VCaP (cell line): Measurements from ENCODE around the gene EHD3.

Experiments used
- H3K27ac ChIP-seq: fragments of 450-650 bp; 2 replicates; pipeline ENCODE4 v1.5.1; 2017
- CTCF ChIP-seq: fragments of 450-650 bp; conservative IDR thresholded peaks from 2 replicates; pipeline ENCODE4 v1.5.1; 2017; ENCODE audit warnings: mild to moderate bottlenecking, moderate library complexity

EHD3 gene

DNA sequence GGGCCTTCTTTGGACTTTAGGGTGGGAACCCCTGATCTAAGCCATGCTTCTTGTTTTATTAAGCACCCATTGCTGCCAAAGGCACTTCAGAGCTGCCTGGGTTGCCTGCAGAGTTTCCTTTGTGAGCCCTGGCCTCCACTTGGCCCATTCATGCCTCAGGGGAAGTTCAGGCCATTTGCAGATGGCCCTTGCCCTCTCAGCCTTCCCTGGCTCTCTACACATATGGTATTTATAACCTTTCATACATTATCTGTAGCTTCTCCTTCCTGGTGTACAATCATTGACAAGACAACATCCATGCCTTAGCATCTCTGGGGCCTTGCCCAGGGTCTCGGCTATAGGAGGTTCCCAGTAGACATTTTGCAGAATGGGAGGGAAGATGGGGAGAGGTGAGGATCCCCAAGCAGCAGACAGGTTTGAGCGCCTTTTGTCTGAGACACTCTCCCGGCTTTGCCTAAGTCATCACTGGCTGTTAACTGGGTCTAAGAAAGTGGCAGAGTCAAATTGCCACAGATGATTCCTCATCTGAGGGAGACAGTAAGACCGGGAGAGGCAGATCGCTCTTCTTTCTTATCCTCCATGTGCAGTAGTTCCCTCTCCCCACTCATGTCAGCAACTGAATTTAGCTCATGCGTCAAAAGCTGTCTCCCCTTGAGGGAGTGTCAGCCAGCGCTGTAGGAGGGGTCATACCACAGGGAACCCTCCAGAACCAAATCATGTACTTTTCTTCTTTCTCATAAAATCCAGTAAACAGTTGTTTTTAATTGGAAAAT, 2.7 kb downstream of the EHD3 start:
- TF ChIP-seq CTCF: no peak
- no peak overlapping the region for H3K27ac ChIP-seq

DNA sequence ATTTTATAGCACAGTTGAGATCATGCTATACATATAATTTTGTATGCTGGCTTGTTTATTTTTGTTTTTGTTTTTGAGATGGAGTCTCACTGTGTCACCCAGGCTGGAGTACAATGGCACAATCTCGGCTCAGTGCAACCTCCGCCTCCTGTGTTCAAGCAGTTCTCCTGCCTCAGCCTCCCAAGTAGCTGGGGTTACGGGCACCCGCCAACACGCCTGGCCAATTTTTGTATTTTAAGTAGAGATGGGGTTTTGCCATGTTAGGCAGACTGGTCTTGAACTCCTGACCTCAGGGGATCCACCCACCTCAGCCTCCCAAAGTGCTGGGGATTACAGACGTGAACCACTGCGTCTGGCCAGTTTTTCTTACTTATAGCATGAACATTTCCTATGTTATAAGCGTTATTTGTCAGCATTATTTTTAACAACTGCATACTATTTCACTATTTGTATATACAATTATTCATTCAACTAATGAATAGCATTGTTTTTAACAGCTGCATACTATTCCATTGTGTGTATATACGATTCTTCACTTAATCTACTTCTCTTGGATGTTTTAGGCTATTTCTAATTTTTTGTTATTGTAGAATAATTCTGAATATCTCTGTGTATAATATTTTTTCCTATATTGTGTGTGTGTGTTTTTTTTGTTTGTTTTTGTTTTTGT, 3.5 kb downstream of the EHD3 start:
- H3K27ac ChIP-seq: no peak overlapping the region

DNA sequence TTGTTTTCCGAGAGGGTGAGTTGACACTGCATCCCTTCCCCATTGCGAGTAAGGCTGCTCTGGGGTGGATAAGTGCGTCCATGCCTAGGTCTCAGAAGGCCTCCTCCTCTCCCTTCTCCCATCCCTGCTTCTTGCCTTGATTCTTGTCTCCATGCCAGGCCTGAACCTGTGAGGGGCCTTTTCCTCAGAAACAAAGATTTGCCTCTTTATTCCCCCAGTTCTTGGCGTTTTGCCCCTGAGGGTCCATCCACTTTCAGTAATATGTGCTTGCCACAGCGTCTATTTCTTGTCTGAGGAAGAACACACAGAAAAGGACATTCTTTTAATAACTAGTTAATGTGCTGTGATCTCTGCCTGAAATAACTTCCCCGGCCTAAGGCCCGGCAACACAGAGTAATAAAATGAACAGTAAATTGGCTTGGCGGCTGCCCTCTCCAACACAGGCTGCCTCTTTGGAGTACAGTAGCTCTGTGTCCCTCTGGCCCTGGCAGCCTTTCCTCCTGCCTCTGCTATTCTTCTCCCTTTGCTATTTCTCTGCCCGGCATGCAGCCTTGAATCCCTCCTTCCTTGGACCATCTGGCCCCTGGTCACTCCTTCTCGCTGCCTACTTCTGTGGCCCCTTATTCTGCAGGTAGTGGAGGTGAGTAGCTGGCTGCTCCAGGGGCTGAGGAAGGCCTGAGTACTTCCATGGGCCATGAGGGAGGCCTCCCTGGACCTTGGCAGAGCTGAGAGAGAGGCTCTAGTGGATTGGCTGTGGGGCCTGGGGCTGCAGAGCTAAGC, 4.4 kb downstream of the EHD3 start:
- no peak overlapping the region for H3K27ac ChIP-seq
- no peak for TF ChIP-seq CTCF

More for the DNA sequence above, 3.5 kb downstream of the EHD3 start:
- no peak for TF ChIP-seq CTCF

DNA sequence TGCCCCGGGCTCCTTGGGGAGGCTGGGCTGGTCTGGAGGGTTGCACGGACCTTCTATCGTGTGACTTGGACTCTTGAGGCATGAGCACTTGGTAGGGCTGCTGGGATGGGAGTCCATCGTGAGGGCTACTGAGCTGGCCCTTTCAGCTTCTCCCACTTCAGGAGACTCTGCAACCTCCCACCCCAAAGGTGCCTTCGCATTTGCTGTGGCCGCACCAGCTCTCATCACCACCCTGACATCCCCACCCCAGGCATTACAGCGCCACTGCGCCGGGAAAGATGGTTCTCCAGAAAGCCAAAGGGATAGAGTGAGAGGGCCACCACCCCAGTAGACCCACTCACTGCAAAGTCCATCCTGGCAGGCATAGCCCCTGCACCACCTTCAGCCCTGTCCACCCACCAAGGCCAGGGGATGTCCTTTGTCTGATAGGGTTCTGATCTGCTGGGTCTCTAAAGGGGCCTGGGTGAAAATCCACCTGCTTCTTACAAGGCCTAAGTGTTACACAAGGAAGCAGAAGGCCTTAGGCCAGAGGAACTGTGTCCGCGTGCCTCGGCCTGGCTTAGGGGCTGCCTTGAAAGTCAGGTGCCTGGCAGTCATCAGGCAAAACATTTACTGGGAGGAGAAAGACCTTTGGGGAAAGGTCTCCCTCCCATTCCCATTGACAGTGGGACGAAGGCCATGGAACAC, 5.1 kb downstream of the EHD3 start:
- no peak for TF ChIP-seq CTCF
- H3K27ac ChIP-seq: no peak overlapping the region

DNA sequence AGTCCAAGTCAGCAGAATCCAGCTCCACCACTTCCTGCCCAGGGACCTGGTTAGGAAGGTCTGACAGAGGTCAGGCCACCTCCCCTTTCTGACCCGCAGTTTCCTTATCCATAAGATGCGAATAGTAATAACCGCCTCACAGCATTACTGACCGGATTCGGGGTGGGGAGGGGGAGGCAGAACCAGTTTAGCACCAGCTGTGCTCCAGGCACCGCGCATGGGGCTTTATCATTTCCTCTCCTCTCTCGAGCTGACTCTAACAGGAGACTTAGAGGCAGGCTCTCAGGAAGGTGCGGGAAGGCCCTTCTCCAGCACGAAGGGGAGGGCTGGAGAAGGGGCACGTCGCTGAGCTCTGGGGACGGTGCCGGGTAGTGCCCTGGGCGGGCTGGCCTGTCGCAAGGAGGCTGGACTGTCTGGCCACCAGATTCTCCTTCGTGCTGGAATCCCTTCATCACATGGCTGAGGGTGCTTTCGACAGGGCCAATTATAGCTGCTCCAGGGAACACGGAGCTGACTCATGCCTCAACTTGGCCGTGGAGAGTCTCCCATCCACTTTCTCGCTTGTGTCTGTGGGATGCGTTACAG, 5.7 kb downstream of the EHD3 start:
- no peak overlapping the region for H3K27ac ChIP-seq
- no peak for TF ChIP-seq CTCF

DNA sequence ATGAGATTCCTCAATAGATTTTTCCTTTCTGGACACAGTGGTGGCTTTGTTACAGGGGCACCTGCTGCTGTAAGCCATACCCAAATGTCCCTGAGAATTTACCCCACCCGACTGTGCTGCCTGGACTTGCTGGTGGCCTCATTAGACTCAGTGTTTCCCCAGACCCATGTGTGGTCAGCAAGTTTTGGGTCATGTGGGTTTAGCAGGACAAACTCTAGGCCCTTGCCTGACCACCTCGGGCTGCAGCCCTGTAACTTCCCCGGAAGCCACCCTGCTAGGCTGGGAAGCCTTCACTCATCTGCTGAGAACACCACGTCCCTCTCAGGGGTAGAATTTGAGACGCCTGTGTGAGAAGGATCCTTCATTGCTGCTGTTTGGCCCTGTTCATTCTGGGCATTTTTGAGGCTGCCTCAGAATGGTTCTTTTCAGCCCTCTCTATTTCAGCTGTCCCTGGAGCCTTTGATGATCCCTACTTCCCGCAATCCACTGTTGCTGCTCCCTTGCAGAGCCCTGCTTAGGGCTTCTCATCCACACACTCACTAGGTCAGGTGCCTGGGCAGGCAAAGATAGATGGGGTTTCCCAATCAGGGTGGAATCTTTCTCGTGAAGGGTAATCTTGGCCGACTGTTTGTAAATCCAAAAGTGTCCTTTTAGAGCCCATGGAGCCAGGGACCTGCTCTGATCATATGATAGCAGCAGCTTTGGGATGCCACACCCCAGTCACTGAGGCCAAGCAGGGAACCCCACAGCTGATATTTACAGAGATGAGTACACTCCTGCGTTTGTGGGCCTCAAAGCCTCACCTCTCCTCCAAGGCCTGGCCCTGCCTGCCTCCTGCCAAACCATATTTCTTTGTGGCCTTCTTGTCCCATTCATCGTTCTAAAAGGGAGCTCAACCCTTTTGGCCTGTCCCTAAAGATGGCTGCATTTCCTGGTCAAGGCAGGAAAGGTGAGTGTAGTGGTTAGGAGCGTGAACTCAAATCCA, 6.7 kb downstream of the EHD3 start:
- H3K27ac ChIP-seq: no peak overlapping the region
- no peak for TF ChIP-seq CTCF
